Right lobe of liver (tissue), 6 donors: ENCODE measurements around the gene LRRC45. TPM values are rescaled to one million over a fixed set of nuclear protein-coding genes. Genes with fewer than 3 reads are reported as not detected.

Source experiments
- ATAC-seq, 4 donors: fragments of 200-7000 bp; cut with Tn5 transposase; one replicate each; pipeline ENCODE4 v1.9.1; 2020; ENCODE audit warnings: mild to moderate bottlenecking in 4 of 4, moderate library complexity in 4 of 4
- DNase-seq, 3 donors: peaks; one replicate each; pipeline ENCODE4 v3.0.0-alpha.2; 2020
- H3K27ac ChIP-seq, 3 donors: fragments of 200-600 bp; one replicate each; pipeline ENCODE4 v1.8.0; 2022
- H3K27me3 ChIP-seq, 2 donors: fragments of 200-600 bp; one replicate each; pipeline ENCODE4 v1.8.0; 2022
- H3K36me3 ChIP-seq, 4 donors: fragments of 200-600 bp; sonication (generic) in 1 of 4; one replicate each; pipeline versions ENCODE4 v1.5.1 to v1.8.0; 2017 to 2022; ENCODE audit warnings: control low read depth in 1 of 4
- H3K4me1 ChIP-seq, 4 donors: fragments of 200-600 bp; sonication (generic) in 1 of 4; one replicate each; pipeline versions ENCODE4 v1.5.1 to v1.8.0; 2017 to 2022; ENCODE audit warnings: control low read depth in 1 of 4
- H3K4me3 ChIP-seq, 3 donors: fragments of 200-600 bp; one replicate each; pipeline ENCODE4 v1.8.0; 2022
- H3K9me3 ChIP-seq, 4 donors: fragments of 200-600 bp; sonication (generic) in 1 of 4; one replicate each; pipeline versions ENCODE4 v1.5.1 to v1.8.0; 2017 to 2022; ENCODE audit warnings: control low read depth in 1 of 4
- CTCF ChIP-seq, 4 donors: fragments of 200-600 bp in 3 of 4; fragments of 450-650 bp in 1 of 4; IDR thresholded peaks; one replicate each; pipeline versions ENCODE4 v1.5.1 to v1.8.0; 2016 to 2022; ENCODE audit warnings: antibody characterized with exemption in 4 of 4, mild to moderate bottlenecking in 2 of 4
- POLR2A ChIP-seq: fragments of 450-650 bp; IDR thresholded peaks from one replicate; pipeline ENCODE4 v1.6.1; 2017; ENCODE audit warnings: antibody characterized with exemption, mild to moderate bottlenecking
- WGBS: methylation state at CpG from one replicate; pipeline ENCODE4 v1.1.6; 2018; ENCODE audit warnings: low coverage, low lambda C conversion rate; ENCODE audit not compliant: insufficient coverage; ENCODE audit errors: missing lambda C conversion rate; 5-methylcytosine and 5-hydroxymethylcytosine counted together
- intact Hi-C, 2 donors: fragments of 100-400 bp; cut with DNase I; formaldehyde crosslinking; loops; one replicate each; pipeline versions ENCODE4 v1.11.2 to v1.14.1; 2022
- total RNA-seq, 6 experiments: library from RNA; depleted of rRNA in 2 of 6; stranded (reverse); fragments of >200 nt in 2 of 6; fragmentation: NEBNext Ultra II Directional in 3 of 6; extraction: Animal tissue kit (Norgen Biotek cat#: 25700) in 3 of 6; gene quantifications; one replicate each; pipeline versions ENCODE4 v1.1.0 to v1.2.4, GENCODE V29; 2016 to 2023
- donor health status: DM: no; HTN: yes; CAD: no.
- donor health status: DM: no; HTN: no; CAD: no.
- donor health status: DM: no; HTN: no; CAD: no.
- donor health status: DM: no; HTN: yes; CAD: no.
- donor health status: DM: no; HTN: yes; CAD: no.

The LRRC45 gene
- total RNA-seq, 6 experiments from 2014 or later: 4.9 to 15.6 (median 11.9) TPM

- intact Hi-C loops: no loop called here
- Histone ChIP-seq H3K9me3 (no peaks in the 10 kb centered on the region), H3K4me3 (no peak overlapping the region), H3K36me3 (no peaks in the 10 kb centered on the region), H3K27me3 (no peaks in the 10 kb centered on the region), H3K27ac (no peak overlapping the region), H3K4me1 (peaks cover 0 to 24% (median 10%) of the 10 kb centered on the region in 4 donors)
- 53% methylated on average over 3 of the region's 37 CpGs for WGBS
- no peak for DNase-seq
- no peak for ATAC-seq
- no peak for TF ChIP-seq CTCF (IDR thresholded peaks at IDR 0.05)
- TF ChIP-seq POLR2A: no peak
These were observed 29.1 kb upstream of the LRRC45 start for GRCh38 chr17:81993729-81994592.

- intact Hi-C loops: no loop called here
- Histone ChIP-seq H3K27me3 (no peaks in the 10 kb centered on the region), H3K9me3 (no peaks in the 10 kb centered on the region), H3K36me3 (no peaks in the 10 kb centered on the region), H3K27ac (no peak overlapping the region), H3K4me3 (no peak overlapping the region), H3K4me1 (peaks cover 0 to 32% (median 13%) of the 10 kb centered on the region in 4 donors)
- WGBS: 35% methylated on average over 11 of the region's 39 CpGs
- ATAC-seq: no peak
- DNase-seq: peak in 1 of 3 donors; percentile 53
- TF ChIP-seq CTCF (IDR thresholded peaks at IDR 0.05) (no peak), POLR2A (no peak)
These were observed 28.3 kb upstream of the LRRC45 start for GRCh38 chr17:81994593-81995462.

- Histone ChIP-seq H3K9me3 (no peaks in the 10 kb centered on the region), H3K4me1 (peaks cover 0 to 39% (median 17%) of the 10 kb centered on the region in 4 donors), H3K36me3 (no peaks in the 10 kb centered on the region), H3K4me3 (no peak overlapping the region), H3K27ac (no peak overlapping the region), H3K27me3 (no peaks in the 10 kb centered on the region)
- intact Hi-C loops: no loop called here
- peak in 1 of 3 donors; percentile 49 for DNase-seq
- ATAC-seq: no peak
- TF ChIP-seq CTCF (IDR thresholded peaks at IDR 0.05) (no peak), POLR2A (no peak)
- WGBS: 95% methylated on average over 17 of the region's 29 CpGs
These were observed 27.5 kb upstream of the LRRC45 start for GRCh38 chr17:81995463-81996231.

GRCh38 chr17:81996232-81996756 is 26.8 kb upstream of the LRRC45 start:
- no peaks in the 10 kb centered on the region for H3K27me3 ChIP-seq
- ATAC-seq (no peak), DNase-seq (no peak)
- no peaks in the 10 kb centered on the region for H3K9me3 ChIP-seq
- TF ChIP-seq CTCF (IDR thresholded peaks at IDR 0.05): no peak
- TF ChIP-seq POLR2A: no peak
- intact Hi-C loops: no loop called here
- H3K27ac ChIP-seq: no peak overlapping the region
- WGBS: 89% methylated on average over 3 of the region's 28 CpGs
- no peaks in the 10 kb centered on the region for H3K36me3 ChIP-seq
- H3K4me3 ChIP-seq: no peak overlapping the region
- peaks cover 0 to 37% (median 16%) of the 10 kb centered on the region in 4 donors for H3K4me1 ChIP-seq
